Measurements from ENCODE around the gene NINJ1.
A peak's percentile ranks its signal among the peaks of the same experiment; 100 is the strongest.

The NINJ1 gene

GRCh38 chr9:93095205-93096130 lies 38.6 kb downstream of the NINJ1 start:
- Histone ChIP-seq H3K27me3 (no peaks in the 10 kb centered on the region), H3K4me1 (peaks cover 67 to 88% (median 81%) of the 10 kb centered on the region in 10 experiments)

DNA sequence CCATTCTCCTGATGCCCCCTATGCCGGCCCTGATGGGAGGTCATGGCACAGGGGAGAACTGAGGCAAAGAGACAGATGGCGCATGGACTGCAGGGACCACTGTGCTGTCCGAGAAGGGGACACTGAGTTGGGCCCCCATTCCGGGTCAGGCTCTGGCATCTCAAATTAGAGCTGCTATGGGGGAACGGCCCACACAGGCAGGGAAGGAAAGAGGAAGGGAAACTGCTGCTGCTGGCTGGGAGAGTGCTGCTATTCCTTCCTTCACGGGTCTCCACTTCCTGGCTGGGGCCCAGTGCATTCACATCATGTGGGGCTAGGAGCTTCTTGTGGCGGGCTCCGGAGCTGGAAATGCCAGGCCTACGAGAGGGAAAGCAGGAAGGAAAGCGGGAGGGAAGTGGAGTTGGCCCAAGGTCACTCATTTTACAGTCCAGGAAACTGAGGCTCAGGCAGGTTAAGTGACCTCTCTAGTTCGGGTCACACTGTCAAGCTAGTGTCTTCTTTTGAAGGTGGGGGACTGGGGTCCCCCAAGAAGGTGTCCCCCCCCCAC lies 39.3 kb downstream of the NINJ1 start:
- peak overlapping the region; percentile 45 to 66 (median 56) for H3K4me3 ChIP-seq
- H3K4me1 ChIP-seq, result peaks cover 60 to 88% (median 79%) of the 10 kb centered on the region in 10 experiments
- H3K27me3 ChIP-seq, result no peaks in the 10 kb centered on the region
- peaks cover 7 to 35% (median 15%) of the 10 kb centered on the region in 11 experiments; a peak in 16 of 22 replicates for H4K20me1 ChIP-seq
- peaks cover 0 to 13% (median 2%) of the 10 kb centered on the region in 11 experiments; a peak in 8 of 22 replicates for H3K36me3 ChIP-seq
- peak overlapping the region; percentile 75 to 93 (median 88) for H3K9ac ChIP-seq
- TF ChIP-seq Cebpa-rat (IDR thresholded peaks at IDR 0.05), result no peak
- H3K4me2 ChIP-seq, result peak overlapping the region; percentile 81 to 94 (median 87)
- H3K9me3 ChIP-seq (replicated peaks in 1 of 11), result peaks cover 0 to 26% (median 16%) of the 10 kb centered on the region in 11 experiments; a peak in 17 of 22 replicates
- H3K27ac ChIP-seq, result peak overlapping the region; percentile 92 to 99 (median 97)

More at GRCh38 chr9:93095205-93096130, 38.6 kb downstream of the NINJ1 start:
- peaks cover 10 to 38% (median 23%) of the 10 kb centered on the region in 11 experiments; a peak in 16 of 22 replicates for H4K20me1 ChIP-seq
- H3K4me3 ChIP-seq, result peak overlapping the region; percentile 57 to 100 (median 97)
- peak overlapping the region; percentile 75 to 93 (median 90) for H3K9ac ChIP-seq
- TF ChIP-seq Cebpa-rat (IDR thresholded peaks at IDR 0.05), result no peak
- H3K27ac ChIP-seq, result peak overlapping the region; percentile 92 to 99 (median 97)
- H3K36me3 ChIP-seq, result peaks cover 0 to 20% (median 10%) of the 10 kb centered on the region in 11 experiments; a peak in 16 of 22 replicates
- peak overlapping the region; percentile 81 to 94 (median 87) for H3K4me2 ChIP-seq
- peaks cover 0 to 18% (median 11%) of the 10 kb centered on the region in 11 experiments; a peak in 18 of 22 replicates for H3K9me3 ChIP-seq (replicated peaks in 1 of 11)

- H3K9ac ChIP-seq, result peak overlapping the region; percentile 25 to 92 (median 87); a peak in 20 of 22 replicates
- peak overlapping the region in 5 of 10 experiments; percentile 20 to 58 (median 57); a peak in 5 of 20 replicates for H3K4me3 ChIP-seq
- peaks cover under 1 to 29% (median 9%) of the 10 kb centered on the region in 11 experiments; a peak in 15 of 22 replicates for H4K20me1 ChIP-seq
- no peaks in the 10 kb centered on the region for H3K27me3 ChIP-seq
- TF ChIP-seq Cebpa-rat (IDR thresholded peaks at IDR 0.05), result no peak
- H3K27ac ChIP-seq, result peak overlapping the region; percentile 92 to 99 (median 97); a peak in 21 of 22 replicates
- H3K36me3 ChIP-seq, result peaks cover 0 to 8% (median 0%) of the 10 kb centered on the region in 11 experiments; a peak in 4 of 22 replicates
- peaks cover 0 to 32% (median 16%) of the 10 kb centered on the region in 11 experiments; a peak in 17 of 22 replicates for H3K9me3 ChIP-seq (replicated peaks in 1 of 11)
- peak overlapping the region; percentile 81 to 94 (median 87) for H3K4me2 ChIP-seq
- H3K4me1 ChIP-seq, result peaks cover 53 to 88% (median 79%) of the 10 kb centered on the region in 10 experiments
Observed at GRCh38 chr9:93093877-93094657, 40.0 kb downstream of the NINJ1 start.

DNA sequence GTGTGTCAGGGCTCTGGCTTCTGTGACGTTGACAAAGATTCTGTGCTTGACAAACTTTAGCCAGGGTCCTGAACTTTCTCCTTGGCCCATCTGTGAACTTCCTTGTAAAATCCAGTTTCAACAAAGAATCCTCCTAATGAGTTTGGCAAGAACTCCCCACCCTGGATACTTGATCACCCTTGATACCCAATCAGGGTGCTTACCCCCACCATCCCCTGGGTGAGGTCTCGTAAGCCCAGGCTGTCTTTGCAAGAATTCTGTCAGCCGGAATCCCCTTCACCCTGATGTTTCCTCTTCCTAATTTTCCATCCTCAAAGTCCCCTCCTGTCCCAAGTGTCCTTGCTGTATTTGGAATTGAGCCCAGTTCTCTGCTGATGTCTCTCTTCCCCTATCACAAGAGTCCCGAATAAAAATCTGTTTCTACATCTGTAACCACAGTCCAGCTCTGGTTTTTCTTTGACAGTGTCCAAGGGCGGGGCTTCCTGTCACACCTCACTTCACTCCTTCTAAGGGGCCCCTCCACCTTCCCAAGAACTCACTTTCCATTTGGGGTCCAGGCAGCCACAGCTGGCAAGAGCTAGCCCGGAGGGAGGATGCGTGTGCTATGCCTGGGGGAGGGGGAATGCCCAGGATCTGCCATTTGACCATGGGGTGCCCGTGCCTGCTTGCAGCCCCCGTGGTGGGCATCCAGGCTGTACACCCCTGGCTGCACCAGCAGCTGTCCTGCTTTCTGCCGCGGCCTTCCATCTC lies 40.7 kb downstream of the NINJ1 start:
- peak in 1 of 11 experiments; percentile 73; a peak in 2 of 22 replicates for TF ChIP-seq Cebpa-rat (IDR thresholded peaks at IDR 0.05)
- no peaks in the 10 kb centered on the region for H3K27me3 ChIP-seq
- H3K4me3 ChIP-seq, result peak overlapping the region in 4 of 10 experiments; percentile 10 to 20 (median 15); a peak in 7 of 20 replicates
- peaks cover 0 to 22% (median 4%) of the 10 kb centered on the region in 11 experiments; a peak in 7 of 22 replicates for H4K20me1 ChIP-seq
- H3K4me2 ChIP-seq, result peak overlapping the region; percentile 81 to 94 (median 87)
- H3K4me1 ChIP-seq, result peaks cover 46 to 88% (median 81%) of the 10 kb centered on the region in 10 experiments
- peak overlapping the region; percentile 6 to 99 (median 97); a peak in 20 of 22 replicates for H3K27ac ChIP-seq
- peaks cover 0 to 40% (median 16%) of the 10 kb centered on the region in 11 experiments; a peak in 17 of 22 replicates for H3K9me3 ChIP-seq (replicated peaks in 1 of 11)
- peak overlapping the region; percentile 25 to 92 (median 87); a peak in 18 of 22 replicates for H3K9ac ChIP-seq
- peaks cover 0 to 8% (median 0%) of the 10 kb centered on the region in 11 experiments; a peak in 3 of 22 replicates for H3K36me3 ChIP-seq

GRCh38 chr9:93092251-93092991 lies 41.6 kb downstream of the NINJ1 start:
- no peak for TF ChIP-seq Cebpa-rat (IDR thresholded peaks at IDR 0.05)
- H3K36me3 ChIP-seq, result peaks cover 0 to 8% (median 0%) of the 10 kb centered on the region in 11 experiments; a peak in 3 of 22 replicates
- peaks cover 0 to 13% (median 0%) of the 10 kb centered on the region in 11 experiments; a peak in 6 of 22 replicates for H4K20me1 ChIP-seq
- peak overlapping the region; percentile 25 to 92 (median 87); a peak in 16 of 22 replicates for H3K9ac ChIP-seq
- peak overlapping the region; percentile 81 to 94 (median 87) for H3K4me2 ChIP-seq
- H3K4me1 ChIP-seq, result peaks cover 39 to 88% (median 80%) of the 10 kb centered on the region in 10 experiments
- H3K4me3 ChIP-seq, result peak overlapping the region in 4 of 10 experiments; percentile 0 to 32 (median 10); a peak in 3 of 20 replicates
- peaks cover 0 to 43% (median 16%) of the 10 kb centered on the region in 11 experiments; a peak in 17 of 22 replicates for H3K9me3 ChIP-seq (replicated peaks in 1 of 11)
- H3K27me3 ChIP-seq, result no peaks in the 10 kb centered on the region
- H3K27ac ChIP-seq, result peak overlapping the region; percentile 6 to 99 (median 97); a peak in 20 of 22 replicates

DNA sequence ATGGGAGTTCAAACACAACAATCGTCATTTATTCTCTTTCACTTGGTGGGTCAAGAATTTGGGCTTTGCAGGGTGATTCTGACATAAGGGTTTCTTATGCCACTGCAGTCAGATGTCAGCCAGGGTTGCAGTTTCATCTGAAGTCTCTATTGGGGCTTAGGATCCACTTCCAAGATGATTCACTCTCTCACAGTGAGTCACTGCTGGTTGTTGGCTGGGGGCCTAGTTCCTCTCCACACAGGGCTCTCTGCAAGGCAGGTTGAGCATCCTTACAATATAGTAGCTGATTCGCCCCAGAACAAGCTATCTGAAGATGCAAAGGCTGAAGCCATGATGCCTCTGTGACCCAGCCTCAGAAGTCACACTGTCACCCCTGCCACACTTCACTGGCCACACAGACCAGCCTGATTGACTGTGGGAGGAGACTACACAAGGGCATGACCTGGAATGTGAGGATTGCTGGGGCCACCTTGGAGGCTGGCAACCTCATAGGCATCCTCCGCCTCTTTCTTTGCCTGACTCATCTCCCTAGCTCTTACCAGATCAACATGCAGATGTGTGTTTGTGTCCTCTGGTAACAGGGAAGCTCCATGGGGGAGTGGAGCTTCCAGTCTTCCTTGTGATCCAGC lies 42.5 kb downstream of the NINJ1 start:
- peak overlapping the region in 1 of 10 experiments; percentile 13; a peak in 1 of 20 replicates for H3K4me3 ChIP-seq
- H3K36me3 ChIP-seq, result peaks cover 0 to 13% (median 7%) of the 10 kb centered on the region in 11 experiments; a peak in 16 of 22 replicates
- peak overlapping the region in 9 of 11 experiments; percentile 92 to 99 (median 98); a peak in 17 of 22 replicates for H3K27ac ChIP-seq
- H3K9me3 ChIP-seq (replicated peaks in 1 of 11), result peaks cover 0 to 43% (median 16%) of the 10 kb centered on the region in 11 experiments; a peak in 17 of 22 replicates
- peaks cover 39 to 88% (median 80%) of the 10 kb centered on the region in 10 experiments for H3K4me1 ChIP-seq
- peak overlapping the region in 1 of 11 experiments; percentile 84; a peak in 1 of 22 replicates for H3K9ac ChIP-seq
- no peaks in the 10 kb centered on the region for H3K27me3 ChIP-seq
- H3K4me2 ChIP-seq, result peak overlapping the region; percentile 81 to 94 (median 87)
- H4K20me1 ChIP-seq, result peaks cover 0 to 5% (median 0%) of the 10 kb centered on the region in 11 experiments; a peak in 2 of 22 replicates
- no peak for TF ChIP-seq Cebpa-rat (IDR thresholded peaks at IDR 0.05)
